ENCODE data around the gene LMNTD1. TPM values are rescaled to one million over a fixed set of nuclear protein-coding genes. Genes with fewer than 3 reads are reported as not detected.

LMNTD1 gene
- total RNA-seq, 4 donors from 2014 or later: not detected

GRCh38 chr12:25573346-25573745 is 20.3 kb upstream of the LMNTD1 start:
- TF ChIP-seq CTCF (IDR thresholded peaks at IDR 0.05; ENCODE audit: low read depth): no peak

- TF ChIP-seq CTCF (IDR thresholded peaks at IDR 0.05; ENCODE audit: low read depth): no peak
Observed at GRCh38 chr12:25570418-25570817, 17.3 kb upstream of the LMNTD1 start.

- TF ChIP-seq CTCF (IDR thresholded peaks at IDR 0.05; ENCODE audit: low read depth): no peak
Observed at GRCh38 chr12:25566202-25566949, 13.3 kb upstream of the LMNTD1 start.

GRCh38 chr12:25558586-25558985 is 5.5 kb upstream of the LMNTD1 start:
- no peak for TF ChIP-seq CTCF (IDR thresholded peaks at IDR 0.05; ENCODE audit: low read depth)

GRCh38 chr12:25557830-25558436 is 4.8 kb upstream of the LMNTD1 start:
- TF ChIP-seq CTCF (IDR thresholded peaks at IDR 0.05; ENCODE audit: low read depth): no peak

- no peak for TF ChIP-seq CTCF (IDR thresholded peaks at IDR 0.05; ENCODE audit: low read depth)
Observed at GRCh38 chr12:25556153-25556552, 3.1 kb upstream of the LMNTD1 start.

- TF ChIP-seq CTCF (IDR thresholded peaks at IDR 0.05; ENCODE audit: low read depth): no peak
Observed at GRCh38 chr12:25552681-25553080, 402 bp downstream of the LMNTD1 start.

Measured in subcutaneous adipose tissue (tissue), 4 donors.